OCI-LY1 (cell line): Measurements from ENCODE around the gene S100A14.

Experiments used
- CTCF ChIP-seq: fragments of 200-600 bp; sonication (generic), shearing (Covaris generic); IDR thresholded peaks from 2 replicates; pipeline ENCODE4 v1.5.1; 2017; ENCODE audit warnings: mild to moderate bottlenecking, antibody characterized with exemption, low read length, moderate library complexity, mixed read lengths
- EZH2 ChIP-seq: fragments of 200-600 bp; sonication (generic), shearing (Covaris generic); IDR thresholded peaks from 2 replicates; pipeline ENCODE4 v1.8.0; 2017; ENCODE audit warnings: borderline replicate concordance, mixed run types, mild to moderate bottlenecking, antibody characterized with exemption, low read length, moderate library complexity, mixed read lengths

- TF ChIP-seq EZH2 (no peak), CTCF (no peak)
Observed at GRCh38 chr1:153649137-153649862, 33.2 kb upstream of the S100A14 start.
